Effector memory CD4-positive, alpha-beta T cell (primary cell): ENCODE data around the gene CCDC201.
"Not testable (repeated sequence)": the region's sequence is repeated elsewhere in the genome, so short reads cannot be mapped to it uniquely, and the experiment has no call there.

Experiments
- DNase-seq, 3 donors: peaks; one replicate each; pipeline ENCODE4 v3.0.0-alpha.2; 2020
- H3K27ac ChIP-seq: 2 replicates; pipeline ENCODE4 v1.7.0; 2013; ENCODE audit warnings: mild to moderate bottlenecking, low read length, moderate library complexity; ENCODE audit not compliant: insufficient read depth, poor library complexity, severe bottlenecking
- H3K27me3 ChIP-seq: replicated peaks from 2 replicates; pipeline ENCODE4 v1.7.0; 2013; ENCODE audit warnings: mild to moderate bottlenecking, low read length; ENCODE audit not compliant: insufficient read depth, control insufficient read depth, poor library complexity, severe bottlenecking
- H3K36me3 ChIP-seq: 2 replicates; pipeline ENCODE4 v1.7.0; 2013; ENCODE audit warnings: mild to moderate bottlenecking, low read length, moderate library complexity; ENCODE audit not compliant: control insufficient read depth, insufficient read depth
- H3K4me1 ChIP-seq: 2 replicates; pipeline ENCODE4 v1.7.0; 2013; ENCODE audit warnings: low read length, mild to moderate bottlenecking; ENCODE audit not compliant: control insufficient read depth, insufficient read depth, poor library complexity, severe bottlenecking
- H3K4me3 ChIP-seq: 2 replicates; pipeline ENCODE4 v1.7.0; 2013; ENCODE audit warnings: low read length, low read depth, mild to moderate bottlenecking; ENCODE audit not compliant: insufficient read depth, poor library complexity, severe bottlenecking
- H3K9me3 ChIP-seq: 2 replicates; pipeline ENCODE4 v1.7.0; 2013; ENCODE audit warnings: mild to moderate bottlenecking, low read length, moderate library complexity; ENCODE audit not compliant: control insufficient read depth

The CCDC201 gene

GRCh38 chr7:45826550-45826949 lies 46.3 kb downstream of the CCDC201 start:
- not testable (repeated sequence) for H3K9me3 ChIP-seq, H3K4me3 ChIP-seq, H3K36me3 ChIP-seq, DNase-seq, H3K27ac ChIP-seq, H3K4me1 ChIP-seq, H3K27me3 ChIP-seq

DNA sequence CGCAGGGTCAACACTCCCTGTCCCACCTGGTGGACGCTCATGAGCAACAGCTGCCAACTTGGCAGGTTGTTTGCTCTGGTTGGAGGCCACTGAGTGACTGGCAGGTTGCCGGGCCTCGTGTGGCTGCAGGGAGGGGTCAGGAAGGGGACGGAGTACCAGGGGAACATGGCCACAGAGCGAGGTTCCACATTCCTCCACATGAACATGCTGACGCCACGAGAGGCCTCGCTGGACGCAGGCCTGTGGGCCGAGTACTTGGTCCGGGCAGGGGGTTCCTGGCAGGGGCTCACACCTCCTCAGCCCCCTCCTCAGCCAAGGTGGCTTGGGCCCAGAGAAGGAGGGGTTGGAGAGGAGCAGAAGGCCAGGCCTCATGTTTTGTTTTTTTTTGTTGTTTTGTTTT lies 54.1 kb downstream of the CCDC201 start:
- not testable (repeated sequence) for H3K9me3 ChIP-seq, H3K27ac ChIP-seq, DNase-seq, H3K4me3 ChIP-seq, H3K36me3 ChIP-seq, H3K27me3 ChIP-seq, H3K4me1 ChIP-seq

DNA sequence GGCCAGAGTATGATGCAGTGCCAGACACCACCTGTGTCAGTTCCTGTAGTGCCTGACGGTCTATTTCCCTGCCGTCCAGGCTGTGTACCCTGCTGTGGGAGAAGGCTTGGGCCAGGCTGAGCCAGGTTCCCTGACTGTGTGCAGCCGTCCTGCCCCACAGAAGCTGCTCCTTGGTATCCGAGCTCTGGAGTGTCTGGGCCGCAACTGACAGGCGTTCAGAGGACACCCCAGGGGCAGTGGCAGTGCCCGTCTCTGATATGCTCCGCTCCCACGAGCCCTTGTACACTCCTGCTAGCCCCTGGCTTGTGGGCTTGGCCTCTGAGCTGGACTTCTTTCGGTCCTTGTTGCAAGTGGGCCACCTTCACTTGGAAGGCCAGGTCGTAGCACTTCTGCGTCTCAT lies 55.0 kb downstream of the CCDC201 start:
- not testable (repeated sequence) for H3K9me3 ChIP-seq, H3K4me3 ChIP-seq, H3K36me3 ChIP-seq, H3K4me1 ChIP-seq, DNase-seq, H3K27me3 ChIP-seq, H3K27ac ChIP-seq

DNA sequence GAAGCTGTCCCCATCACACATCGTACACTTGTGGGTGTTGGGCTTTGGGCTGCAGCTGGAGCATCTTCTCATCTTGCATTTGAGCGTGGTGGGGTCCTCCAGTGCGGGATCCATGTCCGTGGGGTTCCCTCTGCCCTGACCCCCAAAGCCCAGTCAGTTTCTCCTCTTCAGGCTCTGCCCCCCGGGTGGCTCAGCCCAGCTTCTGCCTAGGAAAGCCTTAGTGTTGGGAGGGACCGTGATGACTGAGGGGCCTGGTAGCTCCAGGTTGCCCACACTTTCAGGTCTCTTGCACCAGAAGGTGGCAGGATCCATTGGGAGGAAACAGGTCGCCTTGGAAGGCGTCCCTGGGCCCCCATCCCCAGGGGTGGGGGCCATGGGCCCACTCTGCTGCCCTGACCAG lies 55.9 kb downstream of the CCDC201 start:
- not testable (repeated sequence) for H3K9me3 ChIP-seq, H3K4me3 ChIP-seq, DNase-seq, H3K27ac ChIP-seq, H3K27me3 ChIP-seq, H3K36me3 ChIP-seq, H3K4me1 ChIP-seq

DNA sequence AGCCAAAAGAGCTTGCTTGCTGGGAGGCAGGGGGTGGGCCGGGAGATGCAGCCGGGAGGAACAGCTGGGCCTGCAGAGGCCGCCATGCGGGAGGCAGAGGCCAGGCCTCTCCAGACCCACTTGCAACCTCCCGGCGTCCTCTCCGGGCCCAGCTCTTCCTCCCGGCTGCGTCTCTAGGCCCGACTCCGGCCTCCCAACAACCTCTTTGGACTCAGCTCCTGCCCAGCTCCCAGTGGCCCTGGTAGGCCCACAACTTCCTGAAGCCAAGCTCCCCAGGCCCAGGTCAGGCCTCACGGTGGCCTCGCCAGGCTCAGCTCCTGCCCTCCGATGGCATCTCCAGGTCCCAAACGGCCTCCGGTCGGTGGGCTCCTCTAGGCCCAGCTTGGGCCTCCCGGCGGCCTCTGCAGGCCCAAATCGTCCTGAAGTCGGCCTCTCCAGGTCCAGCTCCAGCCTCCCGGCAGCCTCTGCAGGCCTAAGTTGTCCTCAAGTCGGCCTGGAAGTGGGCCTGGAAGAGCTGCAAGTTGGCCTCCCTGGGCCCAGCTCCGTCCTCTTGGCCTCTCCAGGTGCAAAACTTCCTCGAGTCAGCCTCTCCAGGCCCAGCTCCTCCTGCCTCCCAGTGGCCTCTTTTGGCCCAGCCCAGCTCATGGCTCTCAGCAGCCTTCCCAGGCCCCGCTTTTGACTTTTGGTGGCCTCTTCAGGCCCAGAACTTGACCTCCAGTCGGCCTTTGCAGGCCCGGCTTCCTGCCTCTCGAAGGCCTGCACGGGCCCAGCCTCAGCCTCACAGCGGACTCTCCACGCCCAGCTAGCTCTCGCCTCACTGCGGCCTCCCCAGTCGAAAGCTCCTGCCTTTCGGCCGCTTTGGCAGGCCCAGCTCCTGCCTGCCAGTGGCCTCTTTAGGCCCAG lies 58.4 kb downstream of the CCDC201 start:
- not testable (repeated sequence) for H3K4me1 ChIP-seq

DNA sequence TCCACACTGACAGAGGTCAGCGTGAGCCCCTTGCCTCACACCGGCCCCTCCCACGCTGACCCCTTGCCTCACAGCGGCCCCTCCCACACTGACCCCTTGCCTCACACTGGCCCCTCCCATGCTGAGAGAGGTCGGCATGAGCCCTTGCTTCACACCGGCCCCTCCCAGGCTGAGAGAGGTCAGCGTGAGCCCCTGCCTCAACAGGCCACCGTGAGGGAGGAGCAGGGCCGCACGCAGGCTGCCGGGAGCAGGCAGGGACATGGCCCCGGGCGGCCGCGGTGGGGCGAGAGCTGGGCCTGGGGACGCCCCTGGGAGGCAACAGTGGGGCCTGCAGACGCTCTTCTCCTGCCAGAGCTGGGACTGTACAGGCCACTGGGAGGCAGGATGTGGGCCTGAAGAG lies 59.1 kb downstream of the CCDC201 start:
- H3K36me3 ChIP-seq, H3K4me3 ChIP-seq, H3K4me1 ChIP-seq, H3K27me3 ChIP-seq, H3K9me3 ChIP-seq, H3K27ac ChIP-seq, DNase-seq: not testable (repeated sequence)

More for the DNA sequence above, 58.4 kb downstream of the CCDC201 start:
- H3K27me3 ChIP-seq, DNase-seq, H3K36me3 ChIP-seq, H3K9me3 ChIP-seq, H3K4me3 ChIP-seq, H3K27ac ChIP-seq: not testable (repeated sequence)

DNA sequence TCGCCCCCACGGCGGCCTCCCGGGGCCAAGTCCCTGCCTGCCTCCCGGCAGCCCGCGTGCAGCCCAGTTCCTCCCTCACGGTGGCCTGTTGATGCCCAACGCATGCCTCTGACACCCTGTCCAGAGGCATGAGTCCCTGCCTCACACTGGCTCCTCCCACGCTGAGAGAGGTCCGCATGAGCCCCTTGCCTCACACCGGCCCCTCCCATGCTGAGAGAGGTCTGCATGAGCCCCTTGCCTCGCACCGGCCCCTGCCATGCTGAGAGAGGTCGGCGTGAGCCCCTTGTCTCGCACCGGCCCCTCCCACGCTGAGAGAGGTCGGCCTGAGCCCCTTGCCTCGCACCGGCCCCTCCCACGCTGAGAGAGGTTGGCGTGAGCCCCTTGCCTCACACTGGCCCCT lies 59.9 kb downstream of the CCDC201 start:
- Histone ChIP-seq H3K4me3 (no peak overlapping the region), H3K27ac (no peak overlapping the region), H3K9me3 (no peaks in the 10 kb centered on the region), H3K36me3 (no peaks in the 10 kb centered on the region), H3K4me1 (no peaks in the 10 kb centered on the region), H3K27me3 (no peaks in the 10 kb centered on the region)
- no peak for DNase-seq

DNA sequence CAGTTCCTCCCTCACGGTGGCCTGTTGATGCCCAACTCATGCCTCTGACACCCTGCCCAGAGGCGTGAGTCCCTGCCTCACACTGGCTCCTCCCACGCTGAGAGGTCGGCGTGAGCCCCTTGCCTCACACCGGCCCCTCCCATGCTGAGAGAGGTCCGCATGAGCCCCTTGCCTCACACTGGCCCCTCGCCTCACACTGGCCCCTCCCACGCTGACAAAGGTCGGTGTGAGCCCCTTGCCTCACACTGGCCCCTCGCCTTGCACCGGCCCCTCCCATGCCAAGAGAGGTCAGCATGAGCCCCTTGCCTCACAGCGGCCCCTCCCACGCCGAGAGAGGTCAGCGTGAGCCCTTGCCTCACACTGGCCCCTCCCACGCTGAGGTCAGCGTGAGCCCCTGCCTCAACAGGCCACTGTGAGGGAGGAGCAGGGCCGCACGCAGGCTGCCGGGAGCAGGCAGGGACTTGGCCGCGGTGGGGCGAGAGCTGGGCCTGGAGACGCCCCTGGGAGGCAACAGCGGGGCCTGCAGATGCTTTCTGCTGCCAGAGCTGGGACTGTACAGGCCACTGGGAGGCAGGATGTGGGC lies 61.1 kb downstream of the CCDC201 start:
- H3K4me3 ChIP-seq, H3K27ac ChIP-seq, DNase-seq: not testable (repeated sequence)

GRCh38 chr7:45810451-45811005 lies 62.4 kb downstream of the CCDC201 start:
- H3K27ac ChIP-seq, H3K4me1 ChIP-seq, H3K9me3 ChIP-seq, H3K27me3 ChIP-seq, H3K4me3 ChIP-seq, DNase-seq, H3K36me3 ChIP-seq: not testable (repeated sequence)

More for the DNA sequence above, 61.1 kb downstream of the CCDC201 start:
- not testable (repeated sequence) for H3K4me1 ChIP-seq, H3K27me3 ChIP-seq, H3K36me3 ChIP-seq, H3K9me3 ChIP-seq
